Cardiac fibroblast (primary cell): ENCODE results near the gene FRMPD1.

Experiments
- DNase-seq, 2 donors: peaks; one replicate each; pipeline versions ENCODE4 v3.0.0 to v3.0.0-alpha.2; 2010; ENCODE audit warnings: low read depth in 2 of 2
- H3K4me3 ChIP-seq, 2 donors: replicated peaks in 1 of 2; 1 replicate in 1 of 2; 2 replicates in 1 of 2; pipeline ENCODE4 v1.5.1; 2011; ENCODE audit warnings: low read depth in 2 of 2, low read length in 2 of 2, mild to moderate bottlenecking in 2 of 2, moderate library complexity in 1 of 2
- TF ChIP-seq, protein P1 (sequence below): IDR thresholded peaks from one replicate; pipeline ENCODE4 v1.5.1; 2011; ENCODE audit warnings: low read depth, mild to moderate bottlenecking, low read length, inconsistent platforms

The FRMPD1 gene

DNA sequence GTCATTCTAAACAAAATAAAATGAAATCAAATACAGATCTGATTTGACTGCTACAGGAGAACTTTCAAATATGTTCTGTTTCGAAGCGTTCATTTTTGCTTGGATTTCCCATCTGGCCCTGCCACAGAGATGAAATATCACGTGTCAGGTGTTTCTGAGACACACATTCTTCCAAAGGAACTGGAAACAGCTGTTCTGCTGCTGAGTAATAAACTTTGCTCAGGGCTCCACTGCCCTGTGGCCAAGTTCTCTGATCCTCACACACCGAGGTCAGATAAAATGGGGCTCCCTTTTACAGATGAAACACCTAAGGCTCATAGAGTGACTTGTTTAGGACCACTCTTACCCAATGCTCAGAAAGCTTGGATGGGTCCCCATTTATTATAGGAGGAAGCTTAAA, 42.5 kb downstream of the FRMPD1 start:
- H3K4me3 ChIP-seq, result no peak overlapping the region
- TF ChIP-seq, protein P1, sequence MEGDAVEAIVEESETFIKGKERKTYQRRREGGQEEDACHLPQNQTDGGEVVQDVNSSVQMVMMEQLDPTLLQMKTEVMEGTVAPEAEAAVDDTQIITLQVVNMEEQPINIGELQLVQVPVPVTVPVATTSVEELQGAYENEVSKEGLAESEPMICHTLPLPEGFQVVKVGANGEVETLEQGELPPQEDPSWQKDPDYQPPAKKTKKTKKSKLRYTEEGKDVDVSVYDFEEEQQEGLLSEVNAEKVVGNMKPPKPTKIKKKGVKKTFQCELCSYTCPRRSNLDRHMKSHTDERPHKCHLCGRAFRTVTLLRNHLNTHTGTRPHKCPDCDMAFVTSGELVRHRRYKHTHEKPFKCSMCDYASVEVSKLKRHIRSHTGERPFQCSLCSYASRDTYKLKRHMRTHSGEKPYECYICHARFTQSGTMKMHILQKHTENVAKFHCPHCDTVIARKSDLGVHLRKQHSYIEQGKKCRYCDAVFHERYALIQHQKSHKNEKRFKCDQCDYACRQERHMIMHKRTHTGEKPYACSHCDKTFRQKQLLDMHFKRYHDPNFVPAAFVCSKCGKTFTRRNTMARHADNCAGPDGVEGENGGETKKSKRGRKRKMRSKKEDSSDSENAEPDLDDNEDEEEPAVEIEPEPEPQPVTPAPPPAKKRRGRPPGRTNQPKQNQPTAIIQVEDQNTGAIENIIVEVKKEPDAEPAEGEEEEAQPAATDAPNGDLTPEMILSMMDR, result no peak

DNA sequence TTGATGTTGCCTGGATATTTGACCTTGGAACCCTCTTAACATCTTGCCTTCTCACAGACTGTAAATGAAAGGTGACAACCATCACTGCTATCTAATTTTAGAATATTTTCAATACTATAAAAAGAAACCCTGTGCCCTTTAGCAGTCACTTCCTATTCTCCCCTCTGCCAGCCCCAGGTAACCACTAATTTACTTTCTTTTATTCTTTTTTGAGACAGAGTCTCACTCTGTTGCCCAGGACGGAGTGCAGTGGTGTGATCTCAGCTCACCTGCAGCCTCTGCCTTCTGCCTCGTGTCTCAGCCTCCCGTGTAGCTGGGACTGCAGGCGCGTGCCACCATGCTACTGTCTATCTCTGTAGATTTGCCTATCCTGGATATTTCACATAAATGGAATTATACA, 43.6 kb downstream of the FRMPD1 start:
- no peak for DNase-seq

More for the DNA sequence above, 42.5 kb downstream of the FRMPD1 start:
- DNase-seq, result peak in 1 of 2 donors; percentile 2

DNA sequence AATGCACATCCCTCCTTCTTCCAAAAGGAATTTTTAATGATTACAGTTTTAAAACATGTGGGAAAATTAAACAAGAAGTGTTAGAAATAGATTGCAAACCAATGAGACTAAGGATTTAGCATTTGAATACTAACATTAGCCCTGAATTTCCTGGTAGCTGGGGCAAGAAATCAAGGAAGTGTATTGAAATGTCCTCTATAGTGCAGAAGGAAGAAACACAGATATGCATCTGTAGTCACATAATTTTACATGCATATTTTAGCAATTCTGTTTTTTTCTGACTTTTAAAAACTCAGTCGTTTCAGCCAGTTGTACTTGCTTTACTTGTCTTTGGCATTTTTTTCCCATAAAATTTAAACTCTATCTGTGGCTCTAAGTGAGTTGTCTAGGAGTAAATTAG, 45.8 kb downstream of the FRMPD1 start:
- no peak overlapping the region for H3K4me3 ChIP-seq
- DNase-seq, result no peak
- TF ChIP-seq, protein P1, result no peak

More for the DNA sequence above, 43.6 kb downstream of the FRMPD1 start:
- H3K4me3 ChIP-seq, result no peak overlapping the region
- TF ChIP-seq, protein P1, result no peak

DNA sequence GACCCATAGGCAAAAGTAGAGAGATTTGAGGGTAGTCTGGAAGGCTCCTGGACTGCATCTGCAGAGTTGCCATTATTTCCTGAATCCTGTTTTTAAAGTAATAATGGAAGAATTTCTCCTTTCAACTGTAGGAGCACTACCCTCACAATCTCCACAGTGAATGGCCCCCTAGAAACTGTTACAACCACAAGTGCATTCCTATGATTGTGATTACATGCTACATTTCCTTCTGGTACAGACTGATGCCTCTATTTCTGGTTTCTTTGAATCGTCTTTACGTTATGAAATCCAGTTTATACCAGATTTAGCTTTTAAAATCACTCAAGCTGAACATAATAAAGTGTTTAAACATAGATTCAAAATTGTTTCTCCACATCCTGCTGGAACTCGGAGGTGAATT, 49.4 kb downstream of the FRMPD1 start:
- no peak for DNase-seq

DNA sequence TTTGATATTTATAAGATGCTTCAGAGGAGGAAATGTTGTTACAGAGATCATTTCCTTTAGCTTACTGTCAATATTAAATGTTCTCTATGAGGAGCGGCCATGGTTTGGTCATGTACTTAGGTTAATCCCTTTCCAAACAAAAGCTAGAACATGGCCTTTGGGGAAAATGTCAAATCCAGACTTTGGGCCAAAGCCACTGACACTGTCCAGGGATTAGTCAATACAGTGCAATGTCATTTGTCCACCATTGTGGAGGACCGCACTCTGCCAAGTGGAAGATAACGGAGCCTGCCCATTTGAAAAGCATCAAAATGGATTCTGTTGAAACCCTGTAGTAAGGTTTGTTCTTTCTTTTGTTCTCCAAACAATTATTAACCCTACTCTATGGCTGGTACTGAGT, 50.1 kb downstream of the FRMPD1 start:
- TF ChIP-seq, protein P1, result no peak
- no peak for DNase-seq

More for the DNA sequence above, 49.4 kb downstream of the FRMPD1 start:
- H3K4me3 ChIP-seq, result no peak overlapping the region
- TF ChIP-seq, protein P1, result no peak

DNA sequence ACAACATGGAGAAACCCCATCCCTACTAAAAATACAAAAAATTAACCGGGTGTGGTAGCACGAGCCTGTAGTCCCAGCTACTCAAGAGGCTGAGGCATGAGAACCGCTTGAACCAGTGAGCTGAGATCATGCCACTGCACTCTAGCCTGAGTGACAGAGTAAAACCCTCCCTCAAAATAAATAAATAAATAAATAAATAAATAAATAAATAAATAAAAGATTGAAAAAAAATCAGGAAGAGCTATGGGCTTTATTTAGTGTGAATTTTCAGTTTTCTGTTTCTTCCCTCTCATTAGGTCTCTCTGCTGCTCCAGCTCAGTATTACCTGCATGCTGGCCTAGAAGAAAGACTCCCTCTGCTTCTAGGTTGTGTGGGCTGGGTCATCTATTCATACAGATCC, 55.0 kb downstream of the FRMPD1 start:
- no peak for DNase-seq

More for the DNA sequence above, 50.1 kb downstream of the FRMPD1 start:
- H3K4me3 ChIP-seq, result no peak overlapping the region

More for the DNA sequence above, 55.0 kb downstream of the FRMPD1 start:
- no peak overlapping the region for H3K4me3 ChIP-seq
- TF ChIP-seq, protein P1, result no peak
